HAP-1 (cell line): Measurements from ENCODE around the gene CNTF.
A peak's percentile ranks its signal among the peaks of the same experiment; 100 is the strongest.

Experiments used
- DNase-seq, 2 experiments: peaks; one replicate each; pipeline ENCODE4 v3.0.0-alpha.2; 2016 to 2020; ENCODE audit warnings: low spot score in 2 of 2
- H3K27me3 ChIP-seq: fragments of 250-450 bp; sonication (Bioruptor Pico); 2 replicates; pipeline ENCODE4 v1.5.1; 2020; ENCODE audit warnings: low read depth, mild to moderate bottlenecking, moderate library complexity
- H3K36me3 ChIP-seq: fragments of 250-450 bp; sonication (Bioruptor Pico); replicated peaks from 2 replicates; pipeline ENCODE4 v1.5.1; 2020; ENCODE audit warnings: mild to moderate bottlenecking
- H3K4me1 ChIP-seq: fragments of 250-450 bp; sonication (Bioruptor Pico); 2 replicates; pipeline ENCODE4 v1.5.1; 2020; ENCODE audit warnings: mild to moderate bottlenecking
- H3K4me3 ChIP-seq: fragments of 250-450 bp; sonication (Bioruptor Pico); 2 replicates; pipeline ENCODE4 v1.5.1; 2020; ENCODE audit warnings: mild to moderate bottlenecking, moderate library complexity
- H3K9me3 ChIP-seq: fragments of 250-450 bp; sonication (Bioruptor Pico); 2 replicates; pipeline ENCODE4 v1.5.1; 2020; ENCODE audit warnings: mild to moderate bottlenecking, moderate library complexity
- in situ Hi-C: fragments of 300-500 bp; cut with MboI; formaldehyde crosslinking; loops from 3 replicates; pipeline ENCODE4 v1.14.3; 2020; ENCODE audit warnings: low sequenced_read_pairs, inconsistent platforms, mixed read lengths

The CNTF gene

GRCh38 chr11:58617976-58618557 lies 4.4 kb upstream of the CNTF start:
- H3K27me3 ChIP-seq = no peaks in the 10 kb centered on the region
- H3K36me3 ChIP-seq = peaks cover 92% of the 10 kb centered on the region
- H3K9me3 ChIP-seq = no peaks in the 10 kb centered on the region
- DNase-seq = no peak
- H3K4me3 ChIP-seq = no peak overlapping the region
- H3K4me1 ChIP-seq = no peaks in the 10 kb centered on the region
- in situ Hi-C loops = no loop called here

GRCh38 chr11:58621586-58622262 lies 741 bp upstream of the CNTF start:
- no peaks in the 10 kb centered on the region for H3K4me1 ChIP-seq
- no peak overlapping the region for H3K4me3 ChIP-seq
- in situ Hi-C loops = no loop called here
- H3K36me3 ChIP-seq = peaks cover 88% of the 10 kb centered on the region
- DNase-seq = no peak
- no peaks in the 10 kb centered on the region for H3K9me3 ChIP-seq
- no peaks in the 10 kb centered on the region for H3K27me3 ChIP-seq

DNA sequence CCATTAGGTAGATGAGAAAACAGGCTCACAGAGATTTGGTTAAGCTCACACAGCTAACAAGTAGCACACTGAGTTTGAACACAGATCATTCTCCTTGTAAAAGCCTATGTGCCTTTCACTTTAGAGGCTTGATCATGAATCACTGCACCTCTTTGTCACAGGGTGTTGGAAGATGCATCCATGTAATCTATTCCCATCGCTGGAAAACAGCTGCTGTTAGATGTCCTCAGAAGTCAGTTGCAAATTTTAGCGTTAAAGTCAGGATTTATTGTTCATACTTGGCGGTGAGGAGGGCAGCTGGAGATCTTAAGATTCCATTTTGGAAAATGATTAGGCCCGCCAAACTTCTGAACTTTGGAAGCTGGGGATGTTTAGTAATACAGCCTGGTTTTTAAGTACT lies 2.6 kb downstream of the CNTF start:
- H3K4me1 ChIP-seq = no peaks in the 10 kb centered on the region
- H3K27me3 ChIP-seq = no peaks in the 10 kb centered on the region
- in situ Hi-C loops = no loop called here

GRCh38 chr11:58625826-58626460 lies 3.5 kb downstream of the CNTF start:
- H3K27me3 ChIP-seq = no peaks in the 10 kb centered on the region
- H3K9me3 ChIP-seq = no peaks in the 10 kb centered on the region
- peaks cover 49% of the 10 kb centered on the region for H3K36me3 ChIP-seq
- in situ Hi-C loops = no loop called here
- no peak overlapping the region for H3K4me3 ChIP-seq
- H3K4me1 ChIP-seq = no peaks in the 10 kb centered on the region
- no peak for DNase-seq

More for the DNA sequence above, 2.6 kb downstream of the CNTF start:
- no peak for DNase-seq
- Histone ChIP-seq H3K4me3 (no peak overlapping the region), H3K36me3 (peaks cover 55% of the 10 kb centered on the region), H3K9me3 (no peaks in the 10 kb centered on the region)

- H3K9me3 ChIP-seq = no peaks in the 10 kb centered on the region
- H3K27me3 ChIP-seq = no peaks in the 10 kb centered on the region
- no peaks in the 10 kb centered on the region for H3K4me1 ChIP-seq
- no peak for DNase-seq
- in situ Hi-C loops = no loop called here
- H3K4me3 ChIP-seq = no peak overlapping the region
- peaks cover 38% of the 10 kb centered on the region for H3K36me3 ChIP-seq
These were observed 4.5 kb downstream of the CNTF start for GRCh38 chr11:58626934-58627483.

DNA sequence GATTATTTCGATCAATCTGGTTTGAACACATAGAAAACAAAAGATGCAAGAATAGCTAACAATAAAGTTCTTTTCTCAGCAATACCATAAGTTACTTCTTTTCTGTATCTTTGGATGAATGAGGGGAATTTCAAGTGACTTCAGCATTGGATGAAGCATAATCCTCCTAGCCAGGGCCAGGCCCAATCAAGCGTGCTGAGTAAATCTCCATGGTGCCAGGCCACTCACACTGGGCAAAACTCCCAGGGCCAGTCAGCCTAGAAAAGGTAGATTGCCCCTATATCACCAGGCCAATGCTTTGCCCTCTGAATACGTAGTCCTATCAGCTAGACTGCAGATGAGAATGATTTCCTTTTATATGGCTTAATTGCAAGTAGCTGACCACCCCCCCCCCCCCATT lies 6.0 kb downstream of the CNTF start:
- no peaks in the 10 kb centered on the region for H3K9me3 ChIP-seq
- H3K4me3 ChIP-seq = no peak overlapping the region
- H3K27me3 ChIP-seq = no peaks in the 10 kb centered on the region
- H3K36me3 ChIP-seq = peaks cover 27% of the 10 kb centered on the region
- DNase-seq = no peak
- in situ Hi-C loops = no loop called here
- no peaks in the 10 kb centered on the region for H3K4me1 ChIP-seq

- DNase-seq = peak; percentile 29 to 34
- Histone ChIP-seq H3K9me3 (no peaks in the 10 kb centered on the region), H3K4me3 (no peak overlapping the region), H3K36me3 (peaks cover 13% of the 10 kb centered on the region), H3K4me1 (no peaks in the 10 kb centered on the region), H3K27me3 (no peaks in the 10 kb centered on the region)
- in situ Hi-C loops = no loop called here
These were observed 7.4 kb downstream of the CNTF start for GRCh38 chr11:58629857-58630256.

GRCh38 chr11:58631378-58631777 lies 8.9 kb downstream of the CNTF start:
- H3K9me3 ChIP-seq = no peaks in the 10 kb centered on the region
- in situ Hi-C loops = no loop called here
- no peak overlapping the region for H3K4me3 ChIP-seq
- H3K36me3 ChIP-seq = peaks cover under 1% of the 10 kb centered on the region
- no peaks in the 10 kb centered on the region for H3K4me1 ChIP-seq
- DNase-seq = no peak
- 0 out of 2 replicates have a peak, but pooled peaks cover 4% of the 10 kb centered on the region for H3K27me3 ChIP-seq

GRCh38 chr11:58632510-58632909 lies 10.0 kb downstream of the CNTF start:
- H3K9me3 ChIP-seq = no peaks in the 10 kb centered on the region
- H3K4me3 ChIP-seq = no peak overlapping the region
- no peaks in the 10 kb centered on the region for H3K4me1 ChIP-seq
- 0 out of 2 replicates have a peak, but pooled peaks cover 4% of the 10 kb centered on the region for H3K27me3 ChIP-seq
- no peaks in the 10 kb centered on the region; the same call in 1 of the 2 replicates for H3K36me3 ChIP-seq
- no peak for DNase-seq
- in situ Hi-C loops = no loop called here

DNA sequence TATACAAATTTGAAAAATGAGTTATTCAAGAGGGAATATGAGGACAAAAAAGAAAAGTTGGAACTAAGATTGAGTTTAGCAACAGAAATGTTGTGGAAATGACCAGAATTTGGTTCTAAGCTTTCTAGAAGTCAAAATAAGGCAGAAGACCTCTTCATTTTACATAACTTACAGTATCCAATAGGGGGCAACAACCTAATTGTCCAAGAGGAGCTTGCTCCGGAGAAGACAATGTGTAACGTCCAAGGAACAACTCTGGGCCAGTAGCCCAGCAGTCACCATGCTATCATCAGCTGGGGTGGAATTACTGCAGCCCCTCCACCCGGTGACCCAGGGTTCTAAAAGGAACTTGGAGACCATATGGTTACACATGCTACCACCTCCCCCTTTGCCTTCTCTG lies 14.1 kb downstream of the CNTF start:
- Histone ChIP-seq H3K36me3 (no peaks in the 10 kb centered on the region), H3K4me3 (no peak overlapping the region), H3K4me1 (no peaks in the 10 kb centered on the region), H3K9me3 (no peaks in the 10 kb centered on the region), H3K27me3 (0 out of 2 replicates have a peak, but pooled peaks cover 4% of the 10 kb centered on the region)
- no peak for DNase-seq
- in situ Hi-C loops = no loop called here

GRCh38 chr11:58637371-58637770 lies 14.9 kb downstream of the CNTF start:
- H3K27me3 ChIP-seq = 0 out of 2 replicates have a peak, but pooled peaks cover 4% of the 10 kb centered on the region
- DNase-seq = no peak
- in situ Hi-C loops = no loop called here
- no peaks in the 10 kb centered on the region for H3K36me3 ChIP-seq
- no peak overlapping the region for H3K4me3 ChIP-seq
- no peaks in the 10 kb centered on the region for H3K4me1 ChIP-seq
- H3K9me3 ChIP-seq = no peaks in the 10 kb centered on the region

DNA sequence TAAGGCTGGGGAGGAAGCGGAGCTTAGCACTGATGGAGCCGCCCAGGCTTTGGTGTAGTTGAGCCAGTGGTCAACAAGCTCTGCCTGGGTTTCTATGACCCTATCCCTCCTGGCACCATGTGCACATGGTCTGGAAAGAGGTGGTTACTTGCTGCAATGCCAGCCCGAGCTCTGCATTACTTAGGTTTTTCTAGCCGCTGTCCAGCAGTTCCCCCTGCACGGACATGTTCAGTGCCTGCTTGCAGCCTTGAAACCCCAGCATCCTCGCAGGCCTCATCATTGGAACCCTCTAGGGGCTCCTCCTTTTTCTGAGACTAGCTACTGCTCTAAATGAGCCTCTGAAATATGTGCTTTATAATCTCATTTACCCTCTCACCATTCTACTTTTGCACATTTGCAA lies 16.6 kb downstream of the CNTF start:
- Histone ChIP-seq H3K4me1 (no peaks in the 10 kb centered on the region), H3K4me3 (no peak overlapping the region), H3K9me3 (no peaks in the 10 kb centered on the region), H3K27me3 (0 out of 2 replicates have a peak, but pooled peaks cover 4% of the 10 kb centered on the region), H3K36me3 (no peaks in the 10 kb centered on the region)
- no peak for DNase-seq
- in situ Hi-C loops = no loop called here

DNA sequence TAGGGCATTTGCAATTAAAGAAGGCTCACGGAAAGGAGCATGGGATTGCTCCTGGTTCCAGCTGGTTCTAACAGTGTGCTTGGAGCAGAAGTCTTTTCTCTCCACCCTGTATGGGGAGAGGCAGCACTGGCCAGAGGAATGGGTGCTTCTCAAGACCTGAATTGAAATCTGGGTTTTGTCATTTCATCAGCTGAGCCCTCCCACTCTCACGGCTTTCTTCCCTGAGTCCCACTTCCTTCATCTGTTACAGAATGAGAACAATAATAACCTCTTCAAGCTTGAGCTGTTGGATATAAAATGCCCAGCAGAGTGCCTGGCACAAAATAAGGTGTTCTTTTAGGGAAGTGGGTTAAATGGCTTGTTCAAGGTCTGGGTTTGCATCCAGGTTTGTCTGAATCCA lies 17.2 kb downstream of the CNTF start:
- in situ Hi-C loops = no loop called here
- Histone ChIP-seq H3K4me1 (no peaks in the 10 kb centered on the region), H3K4me3 (no peak overlapping the region), H3K36me3 (no peaks in the 10 kb centered on the region), H3K9me3 (no peaks in the 10 kb centered on the region), H3K27me3 (0 out of 2 replicates have a peak, but pooled peaks cover 4% of the 10 kb centered on the region)
- no peak for DNase-seq
